CD4-positive, alpha-beta T cell treated with Interleukin-4 for 4 hours (primary cell): ENCODE results near the gene SELENOW.
"Not testable (repeated sequence)": the region's sequence is repeated elsewhere in the genome, so short reads cannot be mapped to it uniquely, and the experiment has no call there.

Experiments
- DNase-seq: peaks from one replicate; pipeline ENCODE4 v3.0.0-alpha.2; 2020

The SELENOW gene

GRCh38 chr19:47778049-47778953 is at the start of gene SELENOW:
Gene SELENOW (plus strand): TSS chr19:47778703. CDS start chr19:47778786, 83 bp downstream.
- peak; percentile 76 for DNase-seq

- no peak for DNase-seq
Observed at GRCh38 chr19:47729468-47729798, 49.1 kb upstream of the SELENOW start.

GRCh38 chr19:47729799-47730520 is 48.5 kb upstream of the SELENOW start:
- no peak for DNase-seq

GRCh38 chr19:47730521-47730889 is 48.0 kb upstream of the SELENOW start:
- no peak for DNase-seq

GRCh38 chr19:47730910-47731309 is 47.6 kb upstream of the SELENOW start:
- DNase-seq, result no peak

DNA sequence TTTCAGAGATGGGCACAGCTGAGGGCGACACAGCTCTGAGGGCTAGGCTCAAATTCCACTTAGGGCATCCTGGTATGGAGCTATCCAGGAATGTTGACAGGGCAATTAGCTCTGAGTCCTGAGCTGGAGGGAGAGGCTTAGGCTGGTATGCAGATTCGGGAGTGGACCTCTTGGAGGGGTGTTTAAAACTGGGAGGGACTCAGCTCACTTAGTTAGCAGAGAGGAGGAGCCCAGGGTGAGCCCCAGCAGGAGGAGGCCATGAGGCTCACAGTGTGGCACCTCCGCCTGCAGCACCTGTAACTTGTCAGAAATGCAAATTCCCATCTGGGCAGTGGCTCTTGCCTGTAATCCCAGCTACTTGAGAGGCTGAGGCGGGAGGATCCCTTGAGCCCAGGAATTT is 43.4 kb upstream of the SELENOW start:
- no peak for DNase-seq

DNA sequence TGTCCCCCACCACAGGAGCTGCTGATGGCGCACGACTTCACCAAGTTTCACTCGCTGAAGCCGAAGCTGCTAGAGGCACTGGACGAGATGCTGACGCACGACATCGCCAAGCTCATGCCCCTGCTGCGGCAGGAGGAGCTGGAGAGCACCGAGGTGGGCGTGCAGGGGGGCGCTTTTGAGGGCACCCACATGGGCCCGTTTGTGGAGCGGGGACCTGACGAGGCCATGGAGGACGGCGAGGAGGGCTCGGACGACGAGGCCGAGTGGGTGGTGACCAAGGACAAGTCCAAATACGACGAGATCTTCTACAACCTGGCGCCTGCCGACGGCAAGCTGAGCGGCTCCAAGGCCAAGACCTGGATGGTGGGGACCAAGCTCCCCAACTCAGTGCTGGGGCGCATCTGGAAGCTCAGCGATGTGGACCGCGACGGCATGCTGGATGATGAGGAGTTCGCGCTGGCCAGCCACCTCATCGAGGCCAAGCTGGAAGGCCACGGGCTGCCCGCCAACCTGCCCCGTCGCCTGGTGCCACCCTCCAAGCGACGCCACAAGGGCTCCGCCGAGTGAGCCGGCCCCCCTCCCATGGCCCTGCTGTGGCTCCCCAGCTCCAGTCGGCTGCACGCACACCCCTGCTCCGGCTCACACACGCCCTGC is 37.5 kb upstream of the SELENOW start:
- no peak for DNase-seq

- DNase-seq, result no peak
Observed at GRCh38 chr19:47741544-47742140, 36.9 kb upstream of the SELENOW start.

DNA sequence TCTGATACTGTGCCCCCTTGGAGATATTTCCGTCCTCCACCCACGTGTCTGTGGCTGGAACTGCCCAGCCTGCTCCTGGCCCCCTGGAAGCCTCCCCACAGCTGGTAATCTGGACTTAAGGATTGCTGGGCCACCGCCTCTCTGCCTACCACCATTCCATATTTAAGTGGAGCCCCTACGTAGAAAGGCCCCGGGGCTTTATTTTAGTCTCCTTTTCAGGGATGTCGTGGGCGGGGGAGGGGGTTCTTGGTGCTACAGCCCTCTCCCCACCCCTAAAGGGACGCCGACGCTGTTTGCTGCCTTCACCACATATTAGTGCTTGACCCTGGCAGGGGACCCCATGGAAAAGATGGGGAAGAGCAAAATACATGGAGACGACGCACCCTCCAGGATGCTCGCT is 35.9 kb upstream of the SELENOW start:
- DNase-seq, result no peak

DNA sequence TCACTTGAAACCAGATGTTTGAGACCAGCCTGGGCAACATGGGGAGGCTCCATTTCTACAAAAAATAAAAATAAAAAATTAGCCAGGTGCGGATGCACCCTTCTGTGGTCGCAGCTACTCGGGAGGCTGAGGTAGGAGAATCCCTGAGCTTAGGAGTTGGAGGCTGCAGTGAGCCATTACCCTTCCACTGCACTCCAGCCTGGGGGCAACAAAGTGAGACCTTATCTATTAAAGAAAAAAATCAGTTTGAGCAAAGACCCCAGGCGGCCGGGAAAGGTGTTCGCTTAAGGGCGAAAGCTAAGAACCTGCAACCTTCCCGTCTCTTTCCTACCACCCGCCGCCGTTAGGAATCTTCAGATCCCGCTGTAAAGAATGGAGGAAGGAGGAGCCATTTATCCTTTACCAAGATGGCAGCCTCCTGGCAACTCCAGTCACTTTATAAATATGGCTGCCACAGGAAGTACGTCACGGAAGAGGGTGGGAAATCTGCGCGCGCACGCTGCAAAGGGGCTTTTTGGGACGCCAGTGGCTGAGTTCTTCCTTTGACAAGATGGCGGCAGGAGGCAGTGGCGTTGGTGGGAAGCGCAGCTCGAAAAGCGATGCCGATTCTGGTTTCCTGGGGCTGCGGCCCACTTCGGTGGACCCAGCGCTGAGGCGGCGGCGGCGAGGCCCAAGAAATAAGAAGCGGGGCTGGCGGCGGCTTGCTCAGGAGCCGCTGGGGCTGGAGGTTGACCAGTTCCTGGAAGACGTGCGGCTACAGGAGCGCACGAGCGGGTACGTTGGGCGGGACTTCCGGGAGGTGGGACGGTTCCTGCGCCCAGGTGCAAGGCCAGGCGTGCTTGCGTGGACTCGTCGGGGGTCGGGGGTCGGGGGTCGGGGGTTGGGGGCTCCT is 33.2 kb upstream of the SELENOW start, which contains the start of gene NOP53:
NOP53 (plus strand) TSS at position 537 of the 892 bp plus-strand sequence; CDS start at position 551, 14 bp downstream.
- DNase-seq, result peak; percentile 97

- DNase-seq, result not testable (repeated sequence)
Observed at GRCh38 chr19:47746129-47746528, 32.4 kb upstream of the SELENOW start.

GRCh38 chr19:47749326-47749725 is 29.2 kb upstream of the SELENOW start:
- DNase-seq, result no peak

GRCh38 chr19:47750752-47751151 is 27.8 kb upstream of the SELENOW start:
- no peak for DNase-seq

DNA sequence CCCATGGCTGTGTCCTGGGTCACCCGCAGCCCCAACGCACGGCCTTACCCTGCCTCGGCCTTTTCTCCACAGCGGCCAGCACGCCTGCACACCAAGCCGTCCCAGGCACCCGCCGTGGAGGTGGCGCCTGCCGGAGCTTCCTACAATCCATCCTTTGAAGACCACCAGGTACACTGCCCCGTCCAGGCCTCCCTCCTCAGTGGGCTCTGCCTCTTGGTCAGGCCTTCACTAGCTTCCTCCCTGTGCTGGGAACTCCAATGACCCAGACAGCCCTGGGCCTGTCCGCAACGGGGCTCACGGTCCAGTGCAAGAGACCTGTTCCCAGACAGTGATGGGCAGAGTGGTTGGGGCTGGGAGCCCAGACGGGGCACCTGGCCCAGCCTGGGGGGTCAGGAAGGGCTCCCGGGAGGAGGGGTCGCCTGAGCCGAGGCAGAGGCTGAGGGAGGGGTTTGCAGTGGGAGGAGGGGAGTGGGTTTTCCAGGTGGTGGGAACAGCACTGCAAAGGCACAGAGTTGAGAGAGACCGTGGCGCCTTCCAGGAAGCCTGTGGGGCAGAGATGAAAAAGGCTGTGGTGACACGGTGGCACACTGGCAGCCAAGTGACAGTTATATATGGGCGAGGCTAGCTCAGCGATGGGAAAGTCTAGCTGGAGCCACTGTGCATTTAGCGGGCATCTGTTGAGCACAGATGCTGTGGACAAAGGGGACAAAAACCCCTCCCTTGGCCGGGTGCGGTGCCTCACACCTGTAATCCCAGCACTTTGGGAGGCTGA is 25.9 kb upstream of the SELENOW start:
- no peak for DNase-seq

- no peak for DNase-seq
Observed at GRCh38 chr19:47754206-47755064, 24.1 kb upstream of the SELENOW start.

DNA sequence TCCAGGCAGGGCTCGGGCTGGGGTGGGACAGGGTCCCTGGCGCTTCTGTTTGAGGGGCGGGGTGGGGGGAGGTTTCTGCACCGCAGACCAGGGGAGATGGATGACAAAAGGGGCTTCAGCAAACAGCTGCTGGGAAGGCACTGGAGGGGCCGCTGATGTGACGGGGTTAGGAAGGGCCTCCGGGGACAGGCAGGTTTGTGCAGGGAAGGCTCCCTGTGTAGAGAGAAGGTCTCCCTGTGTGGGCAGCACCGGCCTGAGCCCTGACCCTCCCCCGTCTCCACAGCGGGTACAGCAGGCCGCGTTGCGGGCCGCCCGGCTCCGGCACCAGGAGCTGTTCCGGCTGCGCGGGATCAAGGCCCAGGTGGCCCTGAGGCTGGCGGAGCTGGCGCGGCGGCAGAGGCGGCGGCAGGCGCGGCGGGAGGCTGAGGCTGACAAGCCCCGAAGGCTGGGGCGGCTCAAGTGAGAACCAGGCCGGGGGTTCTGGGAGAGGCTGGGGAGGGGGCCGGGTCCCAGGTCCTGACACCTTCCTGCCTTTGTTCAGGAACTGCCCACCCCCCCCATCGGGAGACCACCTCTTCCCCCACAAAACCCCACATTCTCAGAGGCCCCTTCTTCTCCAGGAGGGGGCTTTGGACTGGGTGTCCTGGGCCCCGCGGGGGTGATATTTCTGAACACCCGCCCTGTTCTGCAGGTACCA is 23.3 kb upstream of the SELENOW start:
- no peak for DNase-seq

GRCh38 chr19:47755762-47756626 is 22.5 kb upstream of the SELENOW start:
- DNase-seq, result no peak

- DNase-seq, result no peak
Observed at GRCh38 chr19:47756627-47756929, 21.9 kb upstream of the SELENOW start.
